HG03558 (cell line): ENCODE data around the gene FIGN.

Source experiments
- ATAC-seq: cut with Tn5 transposase; IDR thresholded peaks from one replicate; pipeline ENCODE4 v1.9.1; 2021; ENCODE audit warnings: moderate number of reproducible peaks; ENCODE audit not compliant: unreplicated experiment; ENCODE audit errors: extremely low read depth

FIGN gene

DNA sequence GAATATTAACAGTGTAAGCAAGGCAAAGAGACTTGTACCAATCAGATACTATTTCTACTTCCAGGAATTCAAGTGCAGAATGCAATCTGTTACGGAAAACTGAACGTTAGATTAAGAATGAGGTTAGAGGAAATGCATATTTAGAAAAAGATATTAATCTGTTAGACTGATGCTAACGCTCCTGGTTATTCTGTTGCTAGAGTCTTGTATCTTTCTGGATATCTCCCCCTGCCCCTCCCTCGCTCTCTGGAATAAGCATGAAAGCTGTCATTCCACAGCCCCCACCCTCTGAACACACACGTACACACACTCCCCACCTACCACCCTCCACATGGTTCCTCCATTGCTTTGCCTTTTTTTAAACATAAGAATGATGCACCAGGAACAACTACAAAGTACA, 24.1 kb downstream of the FIGN start:
- ATAC-seq: no peak

GRCh38 chr2:163711258-163711657, 24.6 kb downstream of the FIGN start:
- no peak for ATAC-seq

DNA sequence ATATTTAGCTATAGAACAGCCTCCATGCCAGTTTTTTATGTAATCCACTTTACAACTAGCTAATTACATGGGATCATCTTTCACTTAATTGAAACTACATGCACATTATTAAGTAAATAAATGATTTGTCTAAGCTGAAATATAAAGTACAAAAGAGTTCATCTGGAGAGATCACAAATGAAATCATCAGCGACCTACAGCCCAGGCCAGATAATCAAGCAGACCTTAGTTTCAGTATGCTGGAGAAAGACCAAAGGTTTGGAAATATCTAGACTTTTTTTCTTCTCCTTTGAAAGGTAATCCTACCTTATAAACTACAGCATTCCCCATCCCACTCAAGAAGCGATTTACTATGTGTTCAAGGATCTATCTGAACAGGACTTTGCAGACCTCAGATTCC, 26.5 kb downstream of the FIGN start:
- ATAC-seq: no peak

- ATAC-seq: no peak
Observed at GRCh38 chr2:163708265-163708664, 27.5 kb downstream of the FIGN start.

- no peak for ATAC-seq
Observed at GRCh38 chr2:163703386-163703785, 32.4 kb downstream of the FIGN start.

- ATAC-seq: no peak
Observed at GRCh38 chr2:163701399-163702195, 34.2 kb downstream of the FIGN start.

GRCh38 chr2:163698857-163699256, 37.0 kb downstream of the FIGN start:
- ATAC-seq: no peak

- ATAC-seq: no peak
Observed at GRCh38 chr2:163697846-163698637, 37.8 kb downstream of the FIGN start.

GRCh38 chr2:163697429-163697828, 38.4 kb downstream of the FIGN start:
- ATAC-seq: no peak

GRCh38 chr2:163693484-163693883, 42.3 kb downstream of the FIGN start:
- no peak for ATAC-seq

DNA sequence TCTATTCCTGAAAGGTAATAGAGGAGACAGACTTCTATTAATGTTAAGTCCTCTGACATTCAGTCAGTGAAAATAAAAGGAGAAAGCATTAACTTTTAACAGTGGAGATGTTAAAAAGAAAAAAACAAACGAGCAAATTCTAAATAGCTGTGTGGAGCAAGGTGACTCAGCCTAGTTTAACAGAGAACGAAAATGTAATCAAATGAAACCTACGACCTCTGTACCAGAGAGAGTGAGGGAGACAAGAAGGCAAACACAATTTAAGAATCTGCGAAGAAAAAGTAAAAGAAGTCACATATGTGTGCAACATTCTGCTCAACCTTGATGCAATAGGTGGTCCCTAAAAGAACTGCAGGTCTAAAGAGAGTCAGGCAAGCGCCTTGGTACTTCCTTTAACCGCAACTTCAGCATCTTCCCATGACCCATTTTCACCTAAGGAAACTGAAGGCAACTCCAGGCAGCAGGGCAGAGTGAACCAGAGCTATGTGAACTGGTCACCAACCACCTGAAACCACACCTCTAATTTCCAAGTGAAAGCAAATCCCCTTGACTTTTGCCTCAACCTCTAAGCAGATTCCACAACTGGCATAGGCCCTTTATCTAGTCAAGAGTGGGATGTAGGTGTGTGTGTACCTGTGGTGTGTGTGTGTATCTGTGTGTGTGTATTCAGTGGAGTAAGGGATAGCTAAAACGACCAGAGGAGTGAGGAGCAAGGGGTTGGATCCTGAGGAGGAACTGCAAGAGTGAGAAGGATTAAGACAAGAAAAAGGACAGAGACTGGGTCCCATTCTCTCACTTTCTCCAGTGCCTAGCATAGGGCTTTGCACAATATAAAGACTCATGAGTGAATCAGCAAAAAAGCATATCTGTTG, 43.0 kb downstream of the FIGN start:
- ATAC-seq: no peak

DNA sequence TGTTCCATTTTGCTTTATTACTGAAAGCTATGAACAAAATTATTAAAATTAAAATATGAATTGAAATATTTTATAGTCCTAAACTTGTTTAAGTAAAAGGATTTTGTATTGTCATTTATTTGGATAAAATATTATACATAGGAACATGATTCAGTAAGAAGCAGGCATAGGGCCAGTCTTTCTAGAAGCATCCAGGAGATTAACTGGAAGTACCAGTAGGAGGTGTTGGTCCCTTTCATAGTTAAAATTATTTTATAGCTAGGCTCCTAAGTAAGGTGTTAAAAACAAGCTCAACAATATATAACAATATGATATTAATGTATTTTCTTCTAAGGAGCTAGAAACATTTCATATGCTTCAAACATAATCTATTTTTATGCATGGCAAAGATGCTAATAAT, 43.7 kb downstream of the FIGN start:
- ATAC-seq: no peak

GRCh38 chr2:163690896-163691295, 44.9 kb downstream of the FIGN start:
- no peak for ATAC-seq

GRCh38 chr2:163687217-163687616, 48.6 kb downstream of the FIGN start:
- no peak for ATAC-seq

DNA sequence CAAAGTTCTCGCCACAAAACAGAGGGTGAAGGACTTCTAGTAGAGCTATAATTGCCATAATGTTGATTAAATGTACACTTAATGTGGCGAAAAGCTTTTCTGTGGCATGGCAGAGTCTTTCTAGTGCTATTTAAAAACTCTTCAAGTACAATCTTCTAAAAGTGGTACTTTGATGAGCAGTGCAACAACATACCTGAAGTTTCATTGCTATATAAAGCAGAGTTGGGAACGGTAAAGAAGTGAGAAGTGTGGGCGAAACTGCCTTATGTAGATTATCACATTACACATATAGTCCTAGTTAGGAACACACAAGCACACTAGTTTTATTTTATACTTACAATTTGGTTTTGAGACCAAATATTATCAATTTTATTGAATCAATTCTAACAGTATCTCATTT, 49.5 kb downstream of the FIGN start:
- ATAC-seq: no peak

DNA sequence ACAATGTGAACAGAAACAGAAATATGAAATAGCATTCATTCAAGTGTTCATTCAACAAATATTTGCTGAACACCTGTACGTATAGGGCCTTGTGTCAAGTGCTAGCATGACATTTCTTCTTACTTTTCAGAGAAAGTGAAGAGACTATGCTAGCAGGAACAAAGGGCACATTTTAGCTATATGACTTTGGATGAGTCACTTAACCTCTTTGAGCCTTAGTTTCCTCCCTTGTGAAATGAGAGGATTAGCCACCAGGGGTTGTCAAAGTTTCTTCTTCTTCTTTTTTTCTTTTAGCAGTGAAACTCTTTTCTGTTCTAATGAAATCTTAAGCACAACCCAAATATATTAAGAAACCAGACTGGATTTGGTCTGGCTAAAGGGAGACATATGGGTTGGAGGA, 53.1 kb downstream of the FIGN start:
- no peak for ATAC-seq

GRCh38 chr2:163681745-163682144, 54.1 kb downstream of the FIGN start:
- ATAC-seq: no peak

- no peak for ATAC-seq
Observed at GRCh38 chr2:163675388-163675787, 60.4 kb downstream of the FIGN start.

- ATAC-seq: no peak
Observed at GRCh38 chr2:163673522-163673921, 62.3 kb downstream of the FIGN start.

- no peak for ATAC-seq
Observed at GRCh38 chr2:163670929-163671328, 64.9 kb downstream of the FIGN start.

GRCh38 chr2:163669506-163669905, 66.3 kb downstream of the FIGN start:
- ATAC-seq: no peak
